K562 (cell line): ENCODE results near the gene CRYGC. TPM values are rescaled to one million over a fixed set of nuclear protein-coding genes. Genes with fewer than 3 reads are reported as not detected.

Source experiments
- ATAC-seq: fragments of 200-7000 bp; cut with Tn5 transposase; 3 replicates; pipeline ENCODE4 v1.9.1; 2020; ENCODE audit warnings: moderate library complexity
- BruUV-seq: library from RNA; stranded (reverse); fragments of 400-500 nt; replicated peaks from 2 replicates; lab custom pipeline; 2021; lab: Mats Ljungman, UMichigan
- CTCF ChIA-PET: fragments of 300-600 bp; formaldehyde crosslinking; extraction: SDS; loops from one replicate; lab custom pipeline; 2021; ENCODE audit warnings: low intra/inter-chr PET ratio; lab: Yijun Ruan, JAX
- POLR2A ChIA-PET: fragments of 300-600, 350-650 bp; sonication (Branson Sonifier 250); formaldehyde crosslinking; extraction: SDS; loops from one replicate; lab custom pipeline; 2021; ENCODE audit warnings: antibody characterized with exemption, inconsistent platforms; lab: Yijun Ruan, JAX
- DNase-seq, 4 experiments: peaks; one replicate each; pipeline versions ENCODE4 v3.0.0 to v3.0.0-alpha.2; 2011 to 2018; ENCODE audit warnings: low spot score in 3 of 4, mixed read lengths in 3 of 4; ENCODE audit errors: extremely low read depth in 1 of 4
- FAIRE-seq: peaks from 2 replicates; lab custom pipeline; 2011; peaks lifted over from hg19 to GRCh38; lab: Jason Lieb, UNC
- H2AFZ ChIP-seq: 2 replicates; pipeline ENCODE4 v1.6.0; 2011; ENCODE audit warnings: low read depth, low read length, control low read depth, inconsistent platforms
- H3K27ac ChIP-seq: fragments of 200-600 bp; 3 replicates; pipeline ENCODE4 v1.8.0; 2011; ENCODE audit warnings: low read depth, mild to moderate bottlenecking, control low read depth, inconsistent platforms, low read length, moderate library complexity, mixed read lengths; ENCODE audit errors: extremely low read depth
- H3K27me3 ChIP-seq, 2 experiments: fragments of 300-600 bp in 1 of 2; 2 replicates in 1 of 2; 3 replicates in 1 of 2; pipeline versions ENCODE4 v1.6.0 to v1.8.0; 2011; ENCODE audit warnings: inconsistent platforms in 2 of 2, low read length in 2 of 2, mild to moderate bottlenecking in 1 of 2, mixed read lengths in 1 of 2, moderate library complexity in 1 of 2; ENCODE audit not compliant: control insufficient read depth in 2 of 2, insufficient read depth in 2 of 2
- H3K36me3 ChIP-seq: fragments of 300-600 bp; 3 replicates; pipeline ENCODE4 v1.8.0; 2011; ENCODE audit warnings: mild to moderate bottlenecking, low read length, inconsistent platforms; ENCODE audit not compliant: control insufficient read depth, insufficient read depth
- H3K4me1 ChIP-seq, 2 experiments: fragments of 200-600 bp in 1 of 2; replicated peaks in 1 of 2; 2 replicates in 1 of 2; 3 replicates in 1 of 2; pipeline versions ENCODE4 v1.5.1 to v1.8.0; 2011; ENCODE audit warnings: inconsistent platforms in 2 of 2, low read length in 2 of 2, mild to moderate bottlenecking in 1 of 2, mixed read lengths in 1 of 2, moderate library complexity in 1 of 2; ENCODE audit not compliant: control insufficient read depth in 2 of 2, insufficient read depth in 2 of 2
- H3K4me2 ChIP-seq: 2 replicates; pipeline ENCODE4 v1.6.1; 2011; ENCODE audit warnings: low read length, control low read depth, inconsistent platforms, mixed read lengths; ENCODE audit not compliant: insufficient read depth
- H3K4me3 ChIP-seq: fragments of 200-600 bp; sonication (generic), shearing (Covaris generic); 2 replicates; pipeline ENCODE4 v1.5.1; 2016; ENCODE audit warnings: control low read depth, inconsistent platforms
- H3K79me2 ChIP-seq: fragments of 200-600 bp; 3 replicates; pipeline ENCODE4 v1.8.0; 2011; ENCODE audit warnings: low read length, inconsistent platforms; ENCODE audit not compliant: control insufficient read depth, insufficient read depth
- H3K9ac ChIP-seq, 2 experiments: 2 replicates each; pipeline versions ENCODE4 v1.6.0 to v1.6.1; 2011; ENCODE audit warnings: low read depth in 2 of 2, low read length in 2 of 2, control low read depth in 1 of 2, inconsistent platforms in 1 of 2, mild to moderate bottlenecking in 1 of 2, mixed read lengths in 1 of 2; ENCODE audit not compliant: insufficient read depth in 1 of 2
- H3K9me1 ChIP-seq: one replicate; pipeline ENCODE4 v1.6.0; 2011; ENCODE audit warnings: inconsistent platforms, mild to moderate bottlenecking, low read length, moderate library complexity; ENCODE audit not compliant: control insufficient read depth, insufficient read depth
- H3K9me3 ChIP-seq: replicated peaks from 2 replicates; pipeline ENCODE4 v1.5.1; 2011; ENCODE audit warnings: low read depth, low read length, inconsistent platforms; ENCODE audit not compliant: control insufficient read depth, insufficient read depth
- H4K20me1 ChIP-seq: replicated peaks from 2 replicates; pipeline ENCODE4 v1.6.1; 2011; ENCODE audit warnings: low read length, inconsistent platforms, mixed read lengths; ENCODE audit not compliant: control insufficient read depth, insufficient read depth
- CBFA2T2 ChIP-seq: fragments of 450-650 bp; conservative IDR thresholded peaks from 2 replicates; pipeline ENCODE4 v1.6.1; 2017; ENCODE audit warnings: mild to moderate bottlenecking
- CBFA2T3 ChIP-seq: fragments of 450-650 bp; IDR thresholded peaks from 2 replicates; pipeline ENCODE4 v1.6.1; 2017
- DACH1 ChIP-seq: fragments of 450-650 bp; IDR thresholded peaks from 2 replicates; pipeline ENCODE4 v1.6.1; 2018; ENCODE audit not compliant: partially characterized antibody
- FOXA3 ChIP-seq, 2 experiments: fragments of 450-650 bp in 1 of 2; sonication (generic) in 1 of 2; formaldehyde crosslinking; IDR thresholded peaks in 1 of 2; conservative IDR thresholded peaks in 1 of 2; 2 replicates each; pipeline versions ENCODE4 v1.4.0 to v1.8.0; 2020 to 2022; ENCODE audit warnings: mild to moderate bottlenecking in 2 of 2, missing genetic modification reagents in 1 of 2
- FOXK2 ChIP-seq, 2 experiments: fragments of 450-650 bp; IDR thresholded peaks in 1 of 2; conservative IDR thresholded peaks in 1 of 2; 2 replicates each; pipeline ENCODE4 v1.6.1; 2016; ENCODE audit warnings: low read depth in 2 of 2, mild to moderate bottlenecking in 1 of 2
- KLF13 ChIP-seq: fragments of 450-650 bp; IDR thresholded peaks from 2 replicates; pipeline ENCODE4 v1.6.1; 2016; ENCODE audit warnings: missing genetic modification characterization, low read depth, mild to moderate bottlenecking, missing compliant biosample characterization, moderate library complexity, borderline replicate concordance
- NFATC3 ChIP-seq: fragments of 450-650 bp; IDR thresholded peaks from 2 replicates; pipeline ENCODE4 v1.6.1; 2017; ENCODE audit warnings: mild to moderate bottlenecking
- TBL1XR1 ChIP-seq, 2 experiments: IDR thresholded peaks; 2 replicates each; pipeline ENCODE4 v1.6.1; 2012; ENCODE audit warnings: improper control_type of control experiment in 2 of 2, low read length in 2 of 2, mild to moderate bottlenecking in 1 of 2
- TCF7 ChIP-seq: sonication (generic); IDR thresholded peaks from 2 replicates; pipeline ENCODE4 v1.6.1; 2016; ENCODE audit warnings: antibody characterized with exemption, borderline replicate concordance
- ZBED1 ChIP-seq: IDR thresholded peaks from 2 replicates; pipeline ENCODE4 v1.6.1; 2014
- ZNF75A ChIP-seq: fragments of 450-650 bp; formaldehyde crosslinking; IDR thresholded peaks from 2 replicates; pipeline ENCODE4 v1.4.0; 2020; ENCODE audit warnings: mild to moderate bottlenecking
- ZNF830 ChIP-seq: fragments of 250-450 bp; sonication (Bioruptor Pico); IDR thresholded peaks from 2 replicates; pipeline ENCODE4 v1.5.0; 2021; ENCODE audit warnings: mild to moderate bottlenecking
- WGBS: fragments of 100-300 bp; shearing (Covaris generic); methylation state at CpG from one replicate; pipeline ENCODE4 v1.1.6; 2016; ENCODE audit warnings: low coverage, mixed read lengths; ENCODE audit not compliant: insufficient coverage; ENCODE audit errors: missing lambda C conversion rate; 5-methylcytosine and 5-hydroxymethylcytosine counted together
- in situ Hi-C: fragments of 300-500 bp; cut with MboI; formaldehyde crosslinking; loops from 4 replicates; pipeline ENCODE4 v1.15.0; 2018; ENCODE audit warnings: inconsistent platforms, mixed read lengths
- intact Hi-C: fragments of 100-400 bp; cut with micrococcal nuclease; formaldehyde crosslinking; loops from 2 replicates; pipeline ENCODE4 v1.14.2; 2022
- polyA plus RNA-seq, 8 experiments: library from polyadenylated mRNA; depleted of rRNA in 4 of 8; stranded (reverse) in 5 of 8; unstranded in 3 of 8; fragments of >200 nt; fragmentation: Nextera tagmentation in 2 of 8; fragmentation: Illumina TruSeq in 1 of 8; extraction: Ambion mirVana in 2 of 8; extraction: Trizol in 1 of 8; gene quantifications; 2 replicates each; pipeline versions ENCODE4 v1.2.1 to v1.2.3, GENCODE V29; 2011 to 2014; ENCODE audit warnings: inconsistent platforms in 1 of 8, missing spikeins in 1 of 8
- total RNA-seq, 7 experiments: library from RNA; depleted of rRNA in 6 of 7; stranded (reverse); fragments of >200 nt in 6 of 7; fragmentation: Illumina TruSeq in 2 of 7; extraction: Trizol in 2 of 7; gene quantifications; 2 replicates each; pipeline versions ENCODE4 v1.2.1 to v1.2.3, GENCODE V29; 2011 to 2021; ENCODE audit warnings: low replicate concordance in 1 of 7
- TF ChIP-seq, protein P1 (sequence below): fragments of 450-650 bp; formaldehyde crosslinking; conservative IDR thresholded peaks from 2 replicates; pipeline ENCODE4 v1.4.0; 2022; ENCODE audit warnings: mild to moderate bottlenecking, missing genetic modification characterization
- TF ChIP-seq, protein P2 (sequence below): sonication (generic); formaldehyde crosslinking; IDR thresholded peaks from 2 replicates; pipeline ENCODE4 v1.8.0; 2022; ENCODE audit warnings: missing genetic modification reagents, mild to moderate bottlenecking, moderate library complexity, borderline replicate concordance

Gene CRYGC
- total and polyA plus RNA-seq, 9 of the 15 experiments (the other 6 are each of a cell fraction or from before 2014, with no cell fraction given) = not detected

GRCh38 chr2:208093128-208093527 is 36.5 kb downstream of the CRYGC start:
- Histone ChIP-seq H3K4me1 (no peaks in the 10 kb centered on the region), H3K9ac (no peak overlapping the region), H3K9me3 (no peaks in the 10 kb centered on the region), H4K20me1 (no peaks in the 10 kb centered on the region), H3K9me1 (no peaks in the 10 kb centered on the region), H3K36me3 (no peaks in the 10 kb centered on the region), H3K79me2 (no peaks in the 10 kb centered on the region), H3K27me3 (0 out of 5 replicates have a peak, but pooled peaks cover 0 to 6% of the 10 kb centered on the region in 2 experiments), H3K27ac (no peak overlapping the region), H3K4me3 (no peak overlapping the region), H2AFZ (no peak overlapping the region), H3K4me2 (no peak overlapping the region)
- BruUV-seq = no TSS peak
- intact Hi-C loops = no loop called here
- FAIRE-seq = no peak
- TF ChIP-seq, protein P1, sequence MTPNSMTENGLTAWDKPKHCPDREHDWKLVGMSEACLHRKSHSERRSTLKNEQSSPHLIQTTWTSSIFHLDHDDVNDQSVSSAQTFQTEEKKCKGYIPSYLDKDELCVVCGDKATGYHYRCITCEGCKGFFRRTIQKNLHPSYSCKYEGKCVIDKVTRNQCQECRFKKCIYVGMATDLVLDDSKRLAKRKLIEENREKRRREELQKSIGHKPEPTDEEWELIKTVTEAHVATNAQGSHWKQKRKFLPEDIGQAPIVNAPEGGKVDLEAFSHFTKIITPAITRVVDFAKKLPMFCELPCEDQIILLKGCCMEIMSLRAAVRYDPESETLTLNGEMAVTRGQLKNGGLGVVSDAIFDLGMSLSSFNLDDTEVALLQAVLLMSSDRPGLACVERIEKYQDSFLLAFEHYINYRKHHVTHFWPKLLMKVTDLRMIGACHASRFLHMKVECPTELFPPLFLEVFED (CRISPR knock-in tag) = no peak
- no peak for TF ChIP-seq NFATC3
- POLR2A ChIA-PET = no interaction called here
- CTCF ChIA-PET = no interaction called here
- no peak for ATAC-seq
- DNase-seq = no peak
- in situ Hi-C loops = no loop called here

GRCh38 chr2:208092093-208092832 is 37.4 kb downstream of the CRYGC start:
- in situ Hi-C loops = no loop called here
- CTCF ChIA-PET = no interaction called here
- no peak for ATAC-seq
- intact Hi-C loops = no loop called here
- BruUV-seq = no TSS peak
- 0 out of 5 replicates have a peak, but pooled peaks cover 0 to 5% of the 10 kb centered on the region in 2 experiments for H3K27me3 ChIP-seq
- no peaks in the 10 kb centered on the region for H4K20me1 ChIP-seq
- no peaks in the 10 kb centered on the region for H3K9me3 ChIP-seq
- POLR2A ChIA-PET = no interaction called here
- H3K4me2 ChIP-seq = no peak overlapping the region
- H3K9ac ChIP-seq = no peak overlapping the region
- H3K36me3 ChIP-seq = no peaks in the 10 kb centered on the region
- H3K27ac ChIP-seq = no peak overlapping the region
- no peak for FAIRE-seq
- H3K4me1 ChIP-seq = no peaks in the 10 kb centered on the region
- H3K4me3 ChIP-seq = no peak overlapping the region
- no peaks in the 10 kb centered on the region for H3K79me2 ChIP-seq
- 0% methylated on average over 1 of the region's 1 CpG for WGBS
- peak in 2 of 4 experiments; percentile 10 to 29 for DNase-seq
- no peak overlapping the region for H2AFZ ChIP-seq
- H3K9me1 ChIP-seq = no peaks in the 10 kb centered on the region
- TF ChIP-seq KLF13 (tag) (no peak), TCF7 (no peak), DACH1 (peak; percentile 52), ZNF75A (CRISPR knock-in tag) (no peak), ZNF830 (CRISPR knock-in tag) (no peak), CBFA2T2 (0 out of 2 replicates have a peak, but pooled peaks have one; percentile 15), FOXK2 (conservative IDR thresholded peaks at IDR 0.05 in 1 of 2, IDR thresholded peaks at IDR 0.05 in 1 of 2; ENCODE audit: low read depth in 2 of 2) (no peak), ZBED1 (no peak), FOXA3 (CRISPR knock-in tag; conservative IDR thresholded peaks at IDR 0.05 in 1 of 2, IDR thresholded peaks at IDR 0.05 in 1 of 2) (no peak), CBFA2T3 (peak; percentile 49), TBL1XR1 (IDR thresholded peaks at IDR 0.05; ENCODE audit: low read length in 2 of 2) (no peak)
- TF ChIP-seq, protein P2, sequence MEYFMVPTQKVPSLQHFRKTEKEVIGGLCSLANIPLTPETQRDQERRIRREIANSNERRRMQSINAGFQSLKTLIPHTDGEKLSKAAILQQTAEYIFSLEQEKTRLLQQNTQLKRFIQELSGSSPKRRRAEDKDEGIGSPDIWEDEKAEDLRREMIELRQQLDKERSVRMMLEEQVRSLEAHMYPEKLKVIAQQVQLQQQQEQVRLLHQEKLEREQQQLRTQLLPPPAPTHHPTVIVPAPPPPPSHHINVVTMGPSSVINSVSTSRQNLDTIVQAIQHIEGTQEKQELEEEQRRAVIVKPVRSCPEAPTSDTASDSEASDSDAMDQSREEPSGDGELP (CRISPR knock-in tag) = peak; percentile 25; the same call in 1 of the 2 replicates
